ENCODE results near the gene UFSP1. TPM values are rescaled to one million over a fixed set of nuclear protein-coding genes. Genes with fewer than 3 reads are reported as not detected.
"Not testable (repeated sequence)": the region's sequence is repeated elsewhere in the genome, so short reads cannot be mapped to it uniquely, and the experiment has no call there.

UFSP1 gene
- total RNA-seq, 1 donor from 2014 or later, result 1.6 TPM

- DNase-seq (ENCODE audit: extremely low read depth, low read depth, low spot score), result no peak
Measured at GRCh38 chr7:100860702-100861615, 28.6 kb downstream of the UFSP1 start.

- no peak for DNase-seq (ENCODE audit: extremely low read depth, low read depth, low spot score)
Measured at GRCh38 chr7:100859856-100860255, 29.7 kb downstream of the UFSP1 start.

GRCh38 chr7:100856871-100857282, 32.6 kb downstream of the UFSP1 start:
- DNase-seq (ENCODE audit: extremely low read depth, low read depth, low spot score), result no peak

GRCh38 chr7:100855515-100855914, 34.0 kb downstream of the UFSP1 start:
- no peak for DNase-seq (ENCODE audit: extremely low read depth, low read depth, low spot score)

GRCh38 chr7:100854899-100855298, 34.6 kb downstream of the UFSP1 start:
- not testable (repeated sequence) for DNase-seq (ENCODE audit: extremely low read depth, low read depth, low spot score)

- no peak for DNase-seq (ENCODE audit: extremely low read depth, low read depth, low spot score)
Measured at GRCh38 chr7:100854146-100854895, 35.2 kb downstream of the UFSP1 start.

GRCh38 chr7:100852048-100852872, 37.3 kb downstream of the UFSP1 start, which contains the start of gene SLC12A9:
SLC12A9 (plus strand) TSS chr7:100852713; CDS start chr7:100854198, 1,485 bp downstream.
- DNase-seq (ENCODE audit: extremely low read depth, low read depth, low spot score), result no peak

- no peak for DNase-seq (ENCODE audit: extremely low read depth, low read depth, low spot score)
Measured at GRCh38 chr7:100847360-100847759, 42.2 kb downstream of the UFSP1 start.

GRCh38 chr7:100840470-100841100, 48.9 kb downstream of the UFSP1 start:
- no peak for DNase-seq (ENCODE audit: extremely low read depth, low read depth, low spot score)

GRCh38 chr7:100839361-100839760, 50.2 kb downstream of the UFSP1 start:
- no peak for DNase-seq (ENCODE audit: extremely low read depth, low read depth, low spot score)

Other genes with a start within 250 kb of the UFSP1 start
- gene TFR2, start 248.2 kb downstream of the UFSP1 start, total RNA-seq, result 0.29 TPM in 1 of 2 replicates, not detected in the other
- gene ACTL6B, start 233.3 kb downstream of the UFSP1 start, total RNA-seq, result not detected in 2 replicates
- gene GNB2, start 216.0 kb downstream of the UFSP1 start, total RNA-seq, result 315 and 318 TPM in 2 replicates
- 14.4 and 25.7 TPM in 2 replicates for gene GIGYF1, start 195.5 kb downstream of the UFSP1 start, total RNA-seq
- gene POP7, start 183.6 kb downstream of the UFSP1 start, total RNA-seq, result 27.8 and 37.2 TPM in 2 replicates
- gene EPO, start 169.2 kb downstream of the UFSP1 start, total RNA-seq, result not detected in 2 replicates
- not detected in 2 replicates for gene ZAN, start 156.1 kb downstream of the UFSP1 start, total RNA-seq
- gene EPHB4, start 62.2 kb downstream of the UFSP1 start, total RNA-seq, result 157 and 191 TPM in 2 replicates
- 30.2 and 31.9 TPM in 2 replicates for gene SLC12A9, start 37.0 kb downstream of the UFSP1 start, total RNA-seq
- gene TRIP6, start 22.3 kb downstream of the UFSP1 start, total RNA-seq, result 73.7 and 99.9 TPM in 2 replicates
- 71.4 and 79.4 TPM in 2 replicates for gene SRRT, start 14.6 kb downstream of the UFSP1 start, total RNA-seq
- gene ACHE, start 6.2 kb upstream of the UFSP1 start, total RNA-seq, result 0.97 and 2.0 TPM in 2 replicates
- gene MUC3A, start 59.8 kb upstream of the UFSP1 start, total RNA-seq, result not detected in 2 replicates
- not detected in 2 replicates for gene MUC12, start 79.8 kb upstream of the UFSP1 start, total RNA-seq
- gene MUC17, start 130.4 kb upstream of the UFSP1 start, total RNA-seq, result not detected in 2 replicates
- gene TRIM56, start 195.8 kb upstream of the UFSP1 start, total RNA-seq, result 13.0 and 23.5 TPM in 2 replicates
- 2,911 and 5,219 TPM in 2 replicates for gene SERPINE1, start 237.4 kb upstream of the UFSP1 start, total RNA-seq